RWPE1 (cell line): ENCODE data around the gene ATP6V0E2.

Experiments
- CTCF ChIA-PET: fragments of 350-600 bp; sonication (Branson Sonifier 250); formaldehyde crosslinking; extraction: SDS; loops from one replicate; lab custom pipeline; 2021; lab: Yijun Ruan, JAX
- POLR2A ChIA-PET: fragments of 400-600 bp; formaldehyde crosslinking; extraction: SDS; loops from one replicate; lab custom pipeline; 2020; ENCODE audit warnings: antibody characterized with exemption; ENCODE audit not compliant: low non-redundant PET; lab: Yijun Ruan, JAX
- DNase-seq: peaks from one replicate; pipeline ENCODE4 v3.0.0; 2012; ENCODE audit warnings: low spot score
- H3K27ac ChIP-seq: fragments of 450-650 bp; 2 replicates; pipeline ENCODE4 v1.5.1; 2017
- TF ChIP-seq, protein P1 (sequence below): fragments of 450-650 bp; conservative IDR thresholded peaks from 2 replicates; pipeline ENCODE4 v1.5.1; 2017; ENCODE audit warnings: low read depth, mild to moderate bottlenecking

Gene ATP6V0E2

DNA sequence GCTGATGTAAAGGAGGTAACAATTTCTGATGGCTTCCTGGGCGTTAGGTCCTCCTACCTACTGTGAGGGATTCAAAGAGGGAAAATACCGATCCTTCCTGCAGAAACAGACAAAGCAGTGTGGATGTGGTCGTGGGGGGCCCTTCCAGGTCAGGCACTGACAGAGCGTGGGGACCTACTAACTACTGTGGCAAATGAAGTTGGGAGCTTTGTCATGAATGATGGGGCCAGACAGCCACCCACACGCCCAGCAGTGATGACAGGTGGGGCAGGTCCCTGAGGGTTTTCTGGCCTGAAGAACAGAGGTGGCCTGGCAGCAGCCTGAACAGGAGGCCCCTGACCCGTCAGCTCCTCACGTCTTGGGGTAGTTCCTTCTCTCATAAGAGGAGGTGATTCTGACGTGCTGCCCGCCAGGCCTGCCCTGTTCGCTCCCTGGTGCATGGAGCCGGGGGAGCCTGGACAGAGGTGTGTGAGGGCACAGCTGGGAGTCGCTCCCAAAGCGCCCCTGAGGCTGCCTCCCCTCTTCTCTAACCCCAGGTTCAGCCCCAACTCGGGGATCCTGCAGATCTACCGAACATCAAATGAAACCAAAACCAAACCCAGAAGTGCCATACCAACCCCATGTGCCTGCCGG is 4.2 kb downstream of the ATP6V0E2 start:
- POLR2A ChIA-PET: no interaction called here
- TF ChIP-seq, protein P1, sequence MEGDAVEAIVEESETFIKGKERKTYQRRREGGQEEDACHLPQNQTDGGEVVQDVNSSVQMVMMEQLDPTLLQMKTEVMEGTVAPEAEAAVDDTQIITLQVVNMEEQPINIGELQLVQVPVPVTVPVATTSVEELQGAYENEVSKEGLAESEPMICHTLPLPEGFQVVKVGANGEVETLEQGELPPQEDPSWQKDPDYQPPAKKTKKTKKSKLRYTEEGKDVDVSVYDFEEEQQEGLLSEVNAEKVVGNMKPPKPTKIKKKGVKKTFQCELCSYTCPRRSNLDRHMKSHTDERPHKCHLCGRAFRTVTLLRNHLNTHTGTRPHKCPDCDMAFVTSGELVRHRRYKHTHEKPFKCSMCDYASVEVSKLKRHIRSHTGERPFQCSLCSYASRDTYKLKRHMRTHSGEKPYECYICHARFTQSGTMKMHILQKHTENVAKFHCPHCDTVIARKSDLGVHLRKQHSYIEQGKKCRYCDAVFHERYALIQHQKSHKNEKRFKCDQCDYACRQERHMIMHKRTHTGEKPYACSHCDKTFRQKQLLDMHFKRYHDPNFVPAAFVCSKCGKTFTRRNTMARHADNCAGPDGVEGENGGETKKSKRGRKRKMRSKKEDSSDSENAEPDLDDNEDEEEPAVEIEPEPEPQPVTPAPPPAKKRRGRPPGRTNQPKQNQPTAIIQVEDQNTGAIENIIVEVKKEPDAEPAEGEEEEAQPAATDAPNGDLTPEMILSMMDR: no peak
- no peak overlapping the region for H3K27ac ChIP-seq
- DNase-seq: no peak
- CTCF ChIA-PET: no interaction called here

DNA sequence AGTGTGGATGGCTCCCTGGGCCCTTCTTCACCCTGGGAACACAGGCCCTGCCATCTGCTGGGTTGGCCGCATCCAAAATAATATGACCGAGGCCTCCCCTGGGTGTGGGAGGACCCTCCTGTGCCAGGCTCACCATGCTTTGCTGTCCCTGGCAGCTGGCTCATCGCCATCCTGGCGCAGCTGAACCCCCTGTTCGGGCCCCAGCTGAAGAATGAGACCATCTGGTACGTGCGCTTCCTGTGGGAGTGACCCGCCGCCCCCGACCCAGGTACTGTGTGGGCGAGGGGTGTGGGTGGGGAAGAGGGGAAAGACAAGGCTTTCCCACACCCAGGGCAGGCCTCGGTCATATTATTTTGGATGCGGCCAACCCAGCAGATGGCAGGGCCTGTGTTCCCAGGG is 4.8 kb downstream of the ATP6V0E2 start:
- POLR2A ChIA-PET: no interaction called here
- H3K27ac ChIP-seq: no peak overlapping the region
- CTCF ChIA-PET: no interaction called here
- TF ChIP-seq, protein P1: no peak
- no peak for DNase-seq

DNA sequence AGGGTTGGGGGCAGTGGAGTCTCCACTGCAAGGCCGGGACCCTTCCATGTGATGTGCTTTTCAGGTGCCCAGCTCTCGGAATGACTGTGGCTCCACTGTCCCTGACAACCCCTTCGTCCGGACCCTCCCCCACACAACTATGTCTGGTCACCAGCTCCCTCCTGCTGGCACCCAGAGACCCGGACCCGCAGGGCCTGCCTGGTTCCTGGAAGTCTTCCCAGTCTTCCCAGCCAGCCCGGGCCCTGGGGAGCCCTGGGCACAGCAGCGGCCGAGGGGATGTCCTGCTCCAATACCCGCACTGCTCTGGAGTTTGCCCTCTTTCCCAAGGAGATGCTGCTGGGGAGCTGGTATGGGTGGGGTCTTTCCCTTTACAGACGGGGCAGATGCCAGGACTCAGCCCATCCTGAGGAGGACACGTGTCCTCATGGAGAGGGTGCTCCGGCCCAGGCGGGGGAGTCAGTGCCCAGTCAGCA is 5.5 kb downstream of the ATP6V0E2 start:
- TF ChIP-seq, protein P1: no peak
- DNase-seq: no peak
- H3K27ac ChIP-seq: no peak overlapping the region
- CTCF ChIA-PET: no interaction called here
- POLR2A ChIA-PET: no interaction called here

DNA sequence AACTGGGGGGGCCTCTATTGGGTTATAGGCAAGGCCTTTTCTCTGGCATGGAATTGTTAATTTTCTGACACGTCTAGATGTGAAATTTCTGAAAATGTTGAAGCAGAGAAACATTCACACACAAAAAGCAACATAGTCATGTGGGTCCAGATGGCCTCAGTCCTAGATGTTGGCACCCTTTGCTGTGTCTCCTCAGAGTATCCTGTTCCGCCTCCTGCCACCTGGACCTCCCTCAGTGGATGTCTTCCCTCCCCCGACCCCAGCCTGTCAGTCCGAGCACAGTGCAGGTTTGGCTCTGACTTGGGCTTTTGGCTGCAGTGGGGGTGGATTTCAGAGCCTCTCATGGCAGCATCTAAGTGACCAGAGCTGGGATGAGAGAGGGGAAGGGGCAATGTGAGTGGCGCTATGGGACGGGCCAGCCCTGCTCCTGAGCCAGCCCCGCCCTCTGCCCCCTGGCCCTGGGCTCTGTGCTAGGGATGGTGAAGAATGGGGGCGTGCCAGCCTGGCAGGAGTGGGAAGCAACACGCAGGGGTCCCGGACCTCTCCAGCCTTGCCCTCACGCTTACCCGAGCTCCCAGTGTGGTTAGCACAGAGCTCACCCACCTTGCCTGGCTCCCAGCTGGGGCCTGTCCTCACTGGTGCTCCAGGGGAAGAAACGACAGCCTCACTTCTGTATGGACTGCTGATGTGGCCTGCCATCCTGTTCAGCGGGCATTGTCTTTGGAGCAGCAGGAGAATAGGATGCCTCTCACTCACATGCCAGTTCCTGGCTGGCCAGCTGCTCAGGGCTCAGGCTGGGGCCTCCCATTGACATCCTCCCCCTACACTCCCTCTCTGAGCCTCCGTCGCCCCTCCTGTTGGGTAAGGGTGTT is 6.2 kb downstream of the ATP6V0E2 start:
- H3K27ac ChIP-seq: no peak overlapping the region
- ChIA-PET CTCF (no interaction called here), POLR2A (no interaction called here)
- TF ChIP-seq, protein P1: no peak
- DNase-seq: no peak

DNA sequence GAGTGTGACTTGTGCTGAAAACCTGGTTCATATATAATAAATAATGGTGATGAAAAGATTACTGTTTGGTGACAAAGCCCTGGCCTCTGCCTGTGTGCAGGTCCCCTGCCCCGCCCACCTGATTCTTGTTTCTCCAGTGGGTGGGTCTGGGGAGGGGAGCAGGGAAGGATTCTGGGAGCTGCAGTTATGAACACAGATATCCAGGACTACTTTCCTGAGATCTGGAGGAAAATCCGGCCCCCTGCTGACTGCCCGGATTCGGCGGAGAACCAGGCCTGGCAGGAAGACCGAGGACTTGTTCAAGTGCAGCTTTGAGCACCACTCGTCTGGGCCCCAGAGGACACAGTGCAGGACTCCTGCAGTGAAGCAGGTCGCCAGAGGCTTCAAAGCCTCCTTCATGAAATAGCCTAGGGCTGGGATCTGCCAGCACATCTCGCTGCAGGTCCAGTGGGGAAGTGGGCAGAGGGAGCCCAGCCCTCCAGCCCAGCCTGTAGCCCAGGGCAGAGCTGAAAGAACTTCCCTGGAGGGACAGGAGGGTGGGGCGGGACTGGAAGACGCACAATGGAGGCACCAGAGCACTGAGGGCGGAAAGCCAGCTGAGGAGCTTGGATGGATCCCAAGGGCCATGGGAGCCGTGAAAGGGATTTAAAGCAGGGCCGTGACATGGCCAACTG is 7.0 kb downstream of the ATP6V0E2 start:
- DNase-seq: no peak
- no peak overlapping the region for H3K27ac ChIP-seq
- POLR2A ChIA-PET: no interaction called here
- TF ChIP-seq, protein P1: no peak
- CTCF ChIA-PET: no interaction called here
